HG03039 (cell line): ENCODE data around the gene CDH23.

Source experiments
- ATAC-seq: cut with Tn5 transposase; IDR thresholded peaks from one replicate; pipeline ENCODE4 v1.9.1; 2021; ENCODE audit warnings: mild to moderate bottlenecking, moderate library complexity; ENCODE audit not compliant: unreplicated experiment

Gene CDH23

DNA sequence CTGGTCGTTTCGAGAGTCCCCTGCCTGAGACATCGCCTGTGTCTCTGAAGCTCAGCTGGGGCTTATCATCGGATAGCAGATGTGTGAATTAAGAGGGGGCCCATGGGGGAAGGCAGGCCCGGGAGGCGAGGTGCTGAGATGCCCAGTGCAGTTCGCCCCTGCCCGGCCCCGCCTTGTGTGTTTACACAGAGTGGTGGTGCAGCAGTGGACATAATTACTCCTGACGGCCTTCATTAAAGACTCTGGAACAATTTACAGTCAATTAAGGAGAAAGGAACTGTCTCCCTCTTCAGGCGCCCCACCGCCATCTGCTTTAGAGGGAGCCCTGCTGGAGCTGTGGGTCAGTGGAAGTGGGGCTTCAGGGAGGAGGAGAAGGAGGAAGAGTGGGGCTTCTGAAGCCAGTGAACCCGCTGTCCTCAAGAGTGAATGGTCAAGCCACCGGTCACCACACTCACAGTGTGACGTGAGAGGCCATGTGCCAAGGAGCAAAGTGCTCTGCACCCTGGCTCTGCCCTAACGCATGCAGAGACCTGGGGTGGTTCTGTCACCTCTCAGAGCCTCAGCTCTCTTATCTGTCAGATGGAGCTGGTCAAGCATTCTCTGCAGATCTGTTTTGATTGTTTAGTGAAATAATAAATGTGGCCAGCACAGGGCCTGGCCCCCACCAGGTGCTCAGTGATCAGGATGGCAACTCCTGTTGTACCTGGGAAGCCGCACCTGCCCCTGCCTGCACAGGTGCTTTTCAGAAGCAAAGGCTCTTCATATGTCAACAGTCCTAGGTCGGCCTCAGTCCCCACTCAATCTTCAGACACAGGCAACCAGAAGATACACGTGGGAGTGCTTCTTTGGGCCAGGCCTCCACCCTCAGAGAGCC is 65.6 kb downstream of the CDH23 start:
- ATAC-seq, result no peak

DNA sequence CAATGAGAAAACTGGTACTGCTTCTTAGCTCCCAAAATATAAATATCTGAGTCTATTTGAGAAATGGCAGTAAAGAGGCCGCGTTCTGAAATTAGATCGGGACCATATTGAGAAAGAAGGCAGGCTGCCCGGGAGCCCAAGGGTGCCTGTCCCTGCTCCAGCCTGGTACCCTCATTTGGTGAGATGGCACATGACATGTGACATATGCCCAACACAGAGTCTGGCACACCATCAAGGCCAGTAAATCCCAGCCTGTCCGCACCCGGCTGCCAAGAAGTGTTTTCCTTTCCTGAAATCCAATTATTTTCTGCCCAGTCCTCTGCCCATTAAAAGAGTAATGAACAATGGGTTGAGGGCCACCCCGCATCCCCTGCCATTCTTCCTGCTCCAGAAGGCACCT is 66.4 kb downstream of the CDH23 start:
- ATAC-seq, result no peak

GRCh38 chr10:71465551-71466252 is 69.0 kb downstream of the CDH23 start:
- ATAC-seq, result no peak

GRCh38 chr10:71466330-71466729 is 69.6 kb downstream of the CDH23 start:
- no peak for ATAC-seq

DNA sequence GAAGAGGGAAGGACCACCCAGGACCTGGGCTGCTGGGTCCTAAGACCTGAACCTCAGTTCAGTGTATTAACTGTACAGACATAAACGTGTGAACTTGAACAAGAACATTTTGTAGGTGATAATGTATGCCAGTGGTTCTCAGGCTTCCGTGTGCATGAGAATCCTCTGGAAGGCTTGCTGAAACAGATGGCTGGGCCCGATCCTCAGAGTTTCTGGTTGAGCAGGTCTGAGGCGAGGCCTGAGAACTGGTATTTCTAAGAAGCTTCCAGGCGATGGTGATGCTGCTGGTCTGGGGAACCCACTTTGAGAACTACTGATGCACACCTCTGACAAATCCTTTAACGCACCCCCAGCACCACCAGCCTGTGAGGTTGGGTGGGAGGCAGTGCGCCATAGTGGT is 70.4 kb downstream of the CDH23 start:
- no peak for ATAC-seq

DNA sequence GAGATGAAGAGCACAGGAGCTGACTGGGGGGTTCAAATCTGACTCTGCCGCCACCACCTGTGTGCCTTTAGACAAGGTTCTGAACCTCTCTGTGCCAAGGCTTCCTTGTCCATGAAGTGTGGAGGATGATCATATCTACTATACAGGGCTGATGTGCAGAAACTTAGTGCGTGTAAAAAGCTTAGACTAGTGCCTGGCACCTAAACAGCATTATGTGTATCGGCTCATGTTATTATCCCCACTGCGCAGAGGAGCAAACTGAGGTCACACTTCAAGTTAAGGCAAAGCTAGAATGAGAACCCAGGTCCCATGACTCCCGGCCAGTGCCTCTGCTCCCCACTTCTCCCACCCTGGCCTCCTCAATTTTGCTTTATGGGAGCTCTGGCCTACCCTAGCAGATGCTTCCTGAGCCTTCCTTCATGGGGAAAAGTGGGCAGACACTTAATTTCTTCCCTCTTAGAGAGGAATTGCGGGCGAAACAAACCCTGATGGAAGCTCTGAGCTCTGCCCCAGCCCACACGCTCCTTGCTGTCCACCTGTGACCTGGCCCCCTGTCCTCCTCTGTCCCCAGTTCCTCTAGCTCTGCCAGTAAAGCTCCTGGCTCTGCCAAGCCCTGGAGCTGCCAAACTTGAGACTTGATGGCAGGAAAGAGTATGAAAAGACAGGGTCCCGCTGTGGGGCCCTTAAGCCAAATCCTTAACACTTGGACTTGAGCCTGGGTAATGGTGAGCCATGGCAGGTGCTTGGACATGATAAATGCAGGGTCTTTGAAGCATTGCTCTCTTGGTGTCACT is 71.0 kb downstream of the CDH23 start:
- ATAC-seq, result no peak

DNA sequence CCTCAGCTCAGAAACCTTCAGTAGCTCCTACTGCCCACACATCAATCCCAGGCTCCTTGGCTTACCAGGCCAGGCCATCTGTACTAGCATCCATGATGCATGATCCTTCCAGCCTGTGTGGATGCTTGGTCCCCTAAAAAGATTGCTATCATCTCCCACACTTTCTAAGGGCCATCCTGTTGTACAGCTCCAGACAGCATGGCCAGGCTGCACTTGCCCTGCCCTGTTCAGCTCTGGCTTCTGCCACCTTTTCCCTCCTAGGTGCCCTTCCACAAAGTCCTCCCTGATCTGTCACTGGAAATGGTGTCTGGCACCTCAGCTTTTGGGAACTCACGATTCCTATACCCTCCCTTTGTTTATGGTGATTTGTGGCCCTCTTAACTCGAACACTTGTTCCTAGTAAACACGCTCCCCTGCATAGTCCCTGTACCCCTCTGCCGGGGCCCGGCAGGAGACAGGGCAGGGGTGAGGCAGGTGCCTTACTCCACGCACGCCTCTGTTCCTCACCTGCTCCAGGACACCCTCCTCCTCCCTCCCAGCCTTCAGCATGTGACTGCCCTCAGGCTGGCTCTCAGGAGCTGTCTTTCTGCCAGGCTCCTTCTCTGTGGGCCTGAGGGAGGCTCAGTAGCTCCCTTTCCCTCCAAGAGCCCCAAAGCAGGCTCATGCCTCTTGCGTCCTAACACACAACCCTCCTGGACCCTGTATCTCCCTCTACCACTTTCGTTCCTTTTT is 71.8 kb downstream of the CDH23 start:
- ATAC-seq, result no peak

GRCh38 chr10:71471006-71471405 is 74.3 kb downstream of the CDH23 start:
- no peak for ATAC-seq

- no peak for ATAC-seq
These were observed 75.2 kb downstream of the CDH23 start for GRCh38 chr10:71471957-71472365.

- ATAC-seq, result no peak
These were observed 75.7 kb downstream of the CDH23 start for GRCh38 chr10:71472466-71472865.

DNA sequence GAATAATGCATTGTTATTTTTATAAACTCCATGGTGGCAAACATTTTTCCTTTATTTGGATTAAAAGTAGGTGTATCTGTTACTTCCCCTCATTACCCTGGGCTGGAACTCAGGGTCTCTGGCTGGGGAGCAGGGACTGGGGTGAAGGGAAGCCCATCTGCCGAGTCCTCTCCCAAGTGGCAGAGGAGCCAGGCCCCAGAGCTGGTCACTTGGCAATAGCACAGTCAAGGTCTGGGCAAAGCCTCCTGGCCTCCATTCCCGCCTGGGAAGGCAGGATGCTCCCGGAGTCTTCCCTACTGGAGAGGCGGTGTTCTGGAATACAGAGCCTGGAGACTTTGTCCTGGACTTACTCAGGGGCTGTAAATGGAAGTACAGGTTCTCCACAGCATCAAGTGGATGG is 76.2 kb downstream of the CDH23 start:
- ATAC-seq, result no peak

GRCh38 chr10:71473671-71474599 is 77.2 kb downstream of the CDH23 start:
- ATAC-seq, result no peak

DNA sequence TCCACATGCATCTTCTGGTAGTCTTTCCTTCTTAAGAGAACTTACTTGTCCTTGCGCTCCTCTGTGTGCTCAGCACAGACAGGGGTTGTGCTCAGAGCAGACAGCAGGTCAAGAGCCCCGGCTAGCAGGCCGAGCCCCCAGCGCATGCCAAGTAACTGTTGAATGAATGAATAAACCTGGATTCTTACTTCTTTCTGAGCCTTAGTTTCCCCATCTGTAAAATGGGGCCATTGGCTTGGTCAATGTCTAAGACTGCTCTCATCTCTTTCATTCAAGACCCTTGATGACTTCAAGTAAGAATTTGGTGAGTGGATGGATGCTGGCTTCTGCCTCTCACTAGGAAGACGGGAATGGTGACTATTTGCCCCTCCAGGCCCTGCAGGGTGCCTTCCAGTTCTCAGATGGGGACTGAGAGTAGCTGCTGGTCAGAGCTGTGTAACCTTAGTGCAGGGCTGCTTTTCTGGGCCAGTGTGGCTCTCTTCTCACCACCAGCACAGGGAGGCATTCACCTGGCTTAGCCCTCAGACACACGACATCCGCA is 78.1 kb downstream of the CDH23 start:
- ATAC-seq, result no peak

GRCh38 chr10:71475243-71475871 is 78.6 kb downstream of the CDH23 start:
- no peak for ATAC-seq

DNA sequence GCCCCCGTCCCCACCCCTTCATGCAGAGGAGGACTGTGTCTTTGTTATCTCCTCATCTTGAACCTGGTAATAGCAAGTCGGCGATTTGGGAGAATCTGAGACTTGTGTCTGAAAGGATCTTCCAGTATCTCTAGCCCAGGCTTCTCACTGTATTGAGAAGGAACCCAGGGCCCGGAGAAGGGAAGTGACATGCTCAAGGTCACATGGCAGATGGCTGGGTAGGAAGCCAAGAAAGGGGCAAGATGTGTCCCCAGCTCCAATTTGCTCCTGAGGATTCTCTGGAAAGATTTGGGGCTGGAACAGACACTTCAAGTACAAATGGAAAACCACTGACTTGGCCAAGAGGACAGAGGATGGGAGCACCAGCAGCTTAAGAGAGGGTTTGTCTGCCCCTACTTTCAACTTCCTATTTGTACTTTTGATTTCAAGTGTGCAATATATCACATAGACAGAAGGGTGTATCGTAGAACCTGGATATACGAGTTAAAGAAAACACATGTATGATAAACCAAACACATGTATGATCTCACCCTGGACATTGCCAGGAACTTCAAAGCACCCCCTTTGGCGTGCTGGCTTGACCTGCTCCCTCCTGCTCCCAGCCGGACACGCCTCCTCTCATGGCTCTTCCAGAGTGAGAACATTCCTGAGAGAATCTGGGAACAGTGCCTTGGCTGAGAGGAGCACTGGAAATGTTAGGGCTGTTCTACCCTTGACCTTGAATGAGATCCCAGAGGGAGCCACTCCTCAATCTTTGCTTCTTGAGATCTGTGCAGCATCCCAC is 79.7 kb downstream of the CDH23 start:
- no peak for ATAC-seq

GRCh38 chr10:71478173-71478572 is 81.5 kb downstream of the CDH23 start:
- no peak for ATAC-seq

GRCh38 chr10:71478813-71479365 is 82.2 kb downstream of the CDH23 start:
- no peak for ATAC-seq

DNA sequence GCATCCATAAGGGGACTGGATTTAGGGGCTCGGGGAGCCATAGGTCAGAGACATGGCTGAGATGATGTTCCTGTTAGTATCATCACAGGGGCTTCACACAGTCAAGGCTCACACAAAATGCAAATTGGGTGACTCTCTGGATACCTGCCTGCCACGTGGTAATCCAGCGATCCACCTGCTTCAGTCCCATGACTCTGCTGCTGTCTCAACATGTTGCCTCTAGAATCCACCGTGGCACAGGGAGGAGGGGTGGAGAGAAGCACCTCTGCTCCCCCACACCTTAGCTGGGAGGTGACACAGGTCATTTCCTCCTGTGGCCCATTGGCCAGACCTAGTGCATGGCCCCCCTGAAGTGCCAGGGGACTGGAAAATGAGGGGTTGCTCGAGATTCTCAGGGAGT is 83.1 kb downstream of the CDH23 start:
- no peak for ATAC-seq
